ENCODE measurements around the gene PET100. TPM values are rescaled to one million over a fixed set of nuclear protein-coding genes. Genes with fewer than 3 reads are reported as not detected.

PET100 gene
- total RNA-seq, 1 donor from 2014 or later: not detected

DNA sequence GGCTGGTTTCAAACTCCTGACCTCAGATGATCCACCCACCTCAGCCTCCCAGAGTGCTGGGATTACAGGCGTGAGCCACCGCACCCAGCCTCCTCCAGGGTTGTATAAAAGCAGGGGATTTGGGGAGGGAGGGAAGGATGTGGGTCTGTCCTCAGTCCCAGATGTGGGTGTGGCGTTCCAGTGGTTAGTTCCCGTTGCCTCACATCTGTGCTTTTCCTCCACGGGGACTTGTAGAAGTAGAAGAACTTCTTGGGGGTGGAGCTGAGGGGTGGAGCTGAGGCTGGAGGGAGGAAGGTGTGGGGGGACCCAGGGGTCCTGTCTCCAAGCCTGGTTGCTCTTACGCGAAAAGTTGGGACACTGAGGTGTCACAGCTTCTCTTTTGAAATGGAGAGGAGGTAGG, 46.8 kb downstream of the PET100 start:
- Histone ChIP-seq H3K27ac (no peak overlapping the region), H3K27me3 (no peaks in the 10 kb centered on the region), H3K4me1 (peaks cover 0 to 3% of the 10 kb centered on the region in 2 donors), H3K9me3 (no peaks in the 10 kb centered on the region), H3K36me3 (no peaks in the 10 kb centered on the region), H3K4me3 (no peak overlapping the region)
- intact Hi-C loops (cut with DNase I): no loop called here
- DNase-seq (ENCODE audit: low spot score in 2 of 2): no peak
- TF ChIP-seq, protein P1, sequence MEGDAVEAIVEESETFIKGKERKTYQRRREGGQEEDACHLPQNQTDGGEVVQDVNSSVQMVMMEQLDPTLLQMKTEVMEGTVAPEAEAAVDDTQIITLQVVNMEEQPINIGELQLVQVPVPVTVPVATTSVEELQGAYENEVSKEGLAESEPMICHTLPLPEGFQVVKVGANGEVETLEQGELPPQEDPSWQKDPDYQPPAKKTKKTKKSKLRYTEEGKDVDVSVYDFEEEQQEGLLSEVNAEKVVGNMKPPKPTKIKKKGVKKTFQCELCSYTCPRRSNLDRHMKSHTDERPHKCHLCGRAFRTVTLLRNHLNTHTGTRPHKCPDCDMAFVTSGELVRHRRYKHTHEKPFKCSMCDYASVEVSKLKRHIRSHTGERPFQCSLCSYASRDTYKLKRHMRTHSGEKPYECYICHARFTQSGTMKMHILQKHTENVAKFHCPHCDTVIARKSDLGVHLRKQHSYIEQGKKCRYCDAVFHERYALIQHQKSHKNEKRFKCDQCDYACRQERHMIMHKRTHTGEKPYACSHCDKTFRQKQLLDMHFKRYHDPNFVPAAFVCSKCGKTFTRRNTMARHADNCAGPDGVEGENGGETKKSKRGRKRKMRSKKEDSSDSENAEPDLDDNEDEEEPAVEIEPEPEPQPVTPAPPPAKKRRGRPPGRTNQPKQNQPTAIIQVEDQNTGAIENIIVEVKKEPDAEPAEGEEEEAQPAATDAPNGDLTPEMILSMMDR (IDR thresholded peaks at IDR 0.05): no peak

DNA sequence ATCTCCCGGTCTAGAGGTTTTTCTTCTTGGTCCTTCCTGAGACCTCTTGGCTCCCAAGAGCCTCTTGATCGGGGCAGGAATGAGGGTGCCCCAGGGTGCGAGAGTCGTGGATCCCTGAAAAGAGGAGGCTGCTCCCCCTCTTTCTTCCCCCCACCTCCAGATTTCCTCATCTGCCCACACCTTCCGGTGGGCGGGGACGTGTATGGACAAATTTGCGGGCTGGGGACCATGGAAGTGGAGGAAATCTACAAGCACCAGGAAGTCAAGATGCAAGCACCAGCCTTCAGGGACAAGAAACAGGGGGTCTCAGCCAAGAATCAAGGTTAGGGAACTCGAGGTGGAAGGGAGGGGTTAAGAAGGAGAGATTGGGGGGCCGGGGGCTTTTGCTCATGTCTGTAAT, 47.3 kb downstream of the PET100 start, which contains the start of gene MCEMP1:
Gene MCEMP1 (plus strand): TSS at position 237 of the 400 bp plus-strand sequence. CDS start 31 bp downstream, at position 268.
- H3K27ac ChIP-seq: no peak within 1 kb of the TSS
- intact Hi-C loops (cut with DNase I): no loop called here
- no peaks in the 10 kb centered on the region for H3K36me3 ChIP-seq
- no peak for DNase-seq (ENCODE audit: low spot score in 2 of 2)
- no peaks in the 10 kb centered on the region for H3K9me3 ChIP-seq
- H3K4me1 ChIP-seq: peaks cover 0 to 7% of the 10 kb centered on the region in 2 donors
- no peaks in the 10 kb centered on the region for H3K27me3 ChIP-seq
- TF ChIP-seq, protein P1 (IDR thresholded peaks at IDR 0.05): no peak
- H3K4me3 ChIP-seq: no peak within 1 kb of the TSS

DNA sequence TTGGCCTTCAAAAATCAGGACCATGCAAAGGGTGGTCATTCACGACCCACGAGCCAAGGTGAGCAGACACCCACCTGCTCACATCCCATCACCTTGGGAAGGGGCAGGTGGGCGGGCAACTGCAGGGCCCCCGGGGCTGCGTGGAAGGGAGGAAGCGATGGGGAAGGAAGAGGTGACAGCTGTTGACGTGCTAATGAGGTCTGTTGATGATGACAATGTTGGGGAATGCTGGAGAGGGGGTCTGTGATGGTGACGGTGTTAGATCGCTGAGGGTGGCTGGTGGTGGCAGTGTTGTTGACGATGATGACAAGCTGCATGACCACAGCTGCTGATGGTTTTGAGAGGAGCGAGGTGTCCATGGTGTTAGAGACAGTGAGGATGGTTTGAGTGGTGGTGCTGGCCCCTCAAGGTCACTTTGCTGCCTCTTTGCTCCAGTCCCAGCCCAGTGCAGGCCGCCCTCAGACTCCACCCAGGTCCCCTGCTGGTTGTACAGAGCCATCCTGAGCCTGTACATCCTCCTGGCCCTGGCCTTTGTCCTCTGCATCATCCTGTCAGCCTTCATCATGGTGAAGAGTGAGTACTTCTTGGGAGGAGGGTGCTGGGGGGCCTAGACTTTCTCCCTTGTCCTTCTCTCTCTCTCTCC, 48.2 kb downstream of the PET100 start:
- no peak overlapping the region for H3K27ac ChIP-seq
- H3K4me3 ChIP-seq: no peak overlapping the region
- peaks cover 4 to 11% of the 10 kb centered on the region in 2 donors for H3K4me1 ChIP-seq
- peaks cover 7 to 8% of the 10 kb centered on the region in 2 donors for H3K36me3 ChIP-seq
- no peaks in the 10 kb centered on the region for H3K27me3 ChIP-seq
- no peak for DNase-seq (ENCODE audit: low spot score in 2 of 2)
- intact Hi-C loops (cut with DNase I): no loop called here
- TF ChIP-seq, protein P1 (IDR thresholded peaks at IDR 0.05): no peak
- H3K9me3 ChIP-seq: no peaks in the 10 kb centered on the region

DNA sequence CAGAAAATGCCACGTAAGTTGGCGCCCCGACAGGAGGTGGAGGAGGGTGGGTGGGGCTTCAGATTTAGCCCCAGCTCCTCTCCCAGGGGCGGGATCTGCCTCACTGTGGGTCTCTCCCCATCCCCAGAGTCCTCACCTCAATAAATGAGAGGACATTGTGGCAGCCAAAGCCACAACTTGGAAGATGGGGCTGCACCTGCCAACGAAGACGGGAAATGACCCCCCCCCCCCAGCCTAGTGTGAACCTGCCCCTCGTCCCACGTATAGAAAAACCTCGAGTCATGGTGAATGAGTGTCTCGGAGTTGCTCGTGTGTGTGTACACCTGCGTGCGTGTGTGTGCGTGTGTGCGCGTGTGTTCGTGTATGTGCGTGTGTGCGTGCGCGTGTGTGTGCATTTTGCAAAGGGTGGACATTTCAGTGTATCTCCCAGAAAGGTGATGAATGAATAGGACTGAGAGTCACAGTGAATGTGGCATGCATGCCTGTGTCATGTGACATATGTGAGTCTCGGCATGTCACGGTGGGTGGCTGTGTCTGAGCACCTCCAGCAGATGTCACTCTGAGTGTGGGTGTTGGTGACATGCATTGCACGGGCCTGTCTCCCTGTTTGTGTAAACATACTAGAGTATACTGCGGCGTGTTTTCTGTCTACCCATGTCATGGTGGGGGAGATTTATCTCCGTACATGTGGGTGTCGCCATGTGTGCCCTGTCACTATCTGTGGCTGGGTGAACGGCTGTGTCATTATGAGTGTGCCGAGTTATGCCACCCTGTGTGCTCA, 49.6 kb downstream of the PET100 start:
- Histone ChIP-seq H3K9me3 (no peaks in the 10 kb centered on the region), H3K4me1 (peaks cover 4 to 11% of the 10 kb centered on the region in 2 donors), H3K27ac (no peak overlapping the region), H3K4me3 (no peak overlapping the region), H3K36me3 (peaks cover 19 to 20% of the 10 kb centered on the region in 2 donors), H3K27me3 (no peaks in the 10 kb centered on the region)
- intact Hi-C loops (cut with DNase I): no loop called here
- no peak for DNase-seq (ENCODE audit: low spot score in 2 of 2)
- TF ChIP-seq, protein P1 (IDR thresholded peaks at IDR 0.05): no peak

DNA sequence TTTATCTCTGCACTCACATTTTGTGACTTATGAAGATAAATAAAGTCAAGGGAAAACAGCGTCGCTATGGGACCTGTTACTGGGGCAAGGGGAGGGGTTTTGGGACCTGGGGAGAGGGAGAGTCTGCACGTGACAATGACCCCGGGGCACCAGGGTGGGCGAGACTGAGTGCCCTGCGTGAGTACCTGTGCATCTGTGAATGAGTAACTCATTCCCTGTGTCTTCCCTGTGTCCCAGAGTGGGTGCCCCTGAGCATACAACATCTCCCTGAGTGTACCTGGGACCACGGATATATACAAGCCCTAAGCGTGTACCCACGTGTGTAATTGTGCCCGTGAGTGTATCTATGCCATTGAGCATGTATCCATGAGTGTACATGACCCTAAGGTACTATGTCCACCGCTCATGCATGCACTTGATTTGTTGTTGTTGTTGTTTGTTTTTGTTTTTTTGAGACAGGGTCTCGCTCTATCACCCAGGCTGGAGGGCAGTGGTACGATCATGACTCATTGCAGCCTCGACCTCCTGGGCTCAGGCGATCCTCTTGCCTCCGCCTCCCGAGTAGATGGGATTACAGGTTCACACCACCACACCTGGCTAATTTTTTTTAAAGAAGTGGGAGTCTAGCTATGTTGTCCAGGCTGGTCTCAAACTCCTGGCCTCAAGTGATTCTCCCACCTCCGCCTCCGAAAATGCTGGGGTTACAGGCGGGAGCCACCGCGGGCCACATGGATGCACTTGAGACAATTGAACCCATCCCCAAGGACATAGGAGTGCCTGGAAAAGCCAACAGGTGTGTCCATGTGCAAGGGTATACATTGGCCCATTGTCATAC, 50.4 kb downstream of the PET100 start:
- H3K27ac ChIP-seq: no peak overlapping the region

More for the DNA sequence above, 50.4 kb downstream of the PET100 start:
- no peaks in the 10 kb centered on the region for H3K9me3 ChIP-seq
- TF ChIP-seq, protein P1 (IDR thresholded peaks at IDR 0.05): no peak
- H3K4me1 ChIP-seq: peaks cover 4 to 11% of the 10 kb centered on the region in 2 donors
- intact Hi-C loops (cut with DNase I): loop anchor here (1.0 to 2.0 kb wide), 5 partner anchors 28 to 577 kb away; partner anchors contain the start of genes PET100 and XAB2
- no peaks in the 10 kb centered on the region for H3K27me3 ChIP-seq
- no peak for DNase-seq (ENCODE audit: low spot score in 2 of 2)
- H3K36me3 ChIP-seq: peaks cover 26 to 28% of the 10 kb centered on the region in 2 donors
- peak overlapping the region; percentile 98 to 99 for H3K4me3 ChIP-seq
